Measurements from ENCODE around the gene BHLHA9. TPM values are rescaled to one million over a fixed set of nuclear protein-coding genes. Genes with fewer than 3 reads are reported as not detected.

Gene BHLHA9
- total RNA-seq, 1 donor from 2014 or later: not detected

GRCh38 chr17:1267471-1267943, 2.7 kb upstream of the BHLHA9 start:
- Mint-ChIP-seq H3K9me3 (ENCODE audit: low read depth) (no peaks in the 10 kb centered on the region), H3K4me3 (ENCODE audit: unreplicated experiment) (peak overlapping the region; percentile 70), H3K27ac (ENCODE audit: unreplicated experiment) (peak overlapping the region; percentile 74), H3K36me3 (ENCODE audit: low read depth) (no peaks in the 10 kb centered on the region), H3K27me3 (ENCODE audit: low read depth) (no peaks in the 10 kb centered on the region), H3K4me1 (ENCODE audit: low read depth) (peaks cover 8% of the 10 kb centered on the region)
- TF ChIP-seq, protein P1, sequence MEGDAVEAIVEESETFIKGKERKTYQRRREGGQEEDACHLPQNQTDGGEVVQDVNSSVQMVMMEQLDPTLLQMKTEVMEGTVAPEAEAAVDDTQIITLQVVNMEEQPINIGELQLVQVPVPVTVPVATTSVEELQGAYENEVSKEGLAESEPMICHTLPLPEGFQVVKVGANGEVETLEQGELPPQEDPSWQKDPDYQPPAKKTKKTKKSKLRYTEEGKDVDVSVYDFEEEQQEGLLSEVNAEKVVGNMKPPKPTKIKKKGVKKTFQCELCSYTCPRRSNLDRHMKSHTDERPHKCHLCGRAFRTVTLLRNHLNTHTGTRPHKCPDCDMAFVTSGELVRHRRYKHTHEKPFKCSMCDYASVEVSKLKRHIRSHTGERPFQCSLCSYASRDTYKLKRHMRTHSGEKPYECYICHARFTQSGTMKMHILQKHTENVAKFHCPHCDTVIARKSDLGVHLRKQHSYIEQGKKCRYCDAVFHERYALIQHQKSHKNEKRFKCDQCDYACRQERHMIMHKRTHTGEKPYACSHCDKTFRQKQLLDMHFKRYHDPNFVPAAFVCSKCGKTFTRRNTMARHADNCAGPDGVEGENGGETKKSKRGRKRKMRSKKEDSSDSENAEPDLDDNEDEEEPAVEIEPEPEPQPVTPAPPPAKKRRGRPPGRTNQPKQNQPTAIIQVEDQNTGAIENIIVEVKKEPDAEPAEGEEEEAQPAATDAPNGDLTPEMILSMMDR (IDR thresholded peaks at IDR 0.05): no peak
- DNase-seq (ENCODE audit: low spot score): no peak

DNA sequence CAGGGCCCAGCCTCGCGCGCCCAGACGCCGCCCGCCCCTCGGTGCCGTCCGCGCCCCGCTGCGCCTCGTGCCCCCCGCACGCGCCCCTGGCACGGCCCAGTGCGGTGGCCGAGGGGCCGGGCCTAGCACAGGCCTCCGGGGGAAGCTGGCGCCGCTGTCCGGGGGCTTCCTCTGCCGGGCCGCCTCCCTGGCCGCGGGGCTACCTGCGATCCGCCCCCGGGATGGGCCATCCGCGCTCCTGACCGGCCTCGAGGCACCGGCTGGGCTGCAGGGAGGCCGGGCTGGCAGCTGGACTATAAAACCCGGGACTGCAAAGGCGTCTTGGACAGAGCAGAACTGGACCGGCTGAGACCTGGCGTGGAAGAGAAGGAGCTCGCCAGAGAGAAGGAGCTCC, 783 bp downstream of the BHLHA9 start:
- H3K4me3 Mint-ChIP-seq (ENCODE audit: unreplicated experiment): no peak overlapping the region
- no peak for DNase-seq (ENCODE audit: low spot score)
- peaks cover 9% of the 10 kb centered on the region for H3K4me1 Mint-ChIP-seq (ENCODE audit: low read depth)
- H3K27me3 Mint-ChIP-seq (ENCODE audit: low read depth): peaks cover 2% of the 10 kb centered on the region
- TF ChIP-seq, protein P1 (IDR thresholded peaks at IDR 0.05): no peak
- H3K9me3 Mint-ChIP-seq (ENCODE audit: low read depth): no peaks in the 10 kb centered on the region
- no peak overlapping the region for H3K27ac Mint-ChIP-seq (ENCODE audit: unreplicated experiment)
- no peaks in the 10 kb centered on the region for H3K36me3 Mint-ChIP-seq (ENCODE audit: low read depth)

DNA sequence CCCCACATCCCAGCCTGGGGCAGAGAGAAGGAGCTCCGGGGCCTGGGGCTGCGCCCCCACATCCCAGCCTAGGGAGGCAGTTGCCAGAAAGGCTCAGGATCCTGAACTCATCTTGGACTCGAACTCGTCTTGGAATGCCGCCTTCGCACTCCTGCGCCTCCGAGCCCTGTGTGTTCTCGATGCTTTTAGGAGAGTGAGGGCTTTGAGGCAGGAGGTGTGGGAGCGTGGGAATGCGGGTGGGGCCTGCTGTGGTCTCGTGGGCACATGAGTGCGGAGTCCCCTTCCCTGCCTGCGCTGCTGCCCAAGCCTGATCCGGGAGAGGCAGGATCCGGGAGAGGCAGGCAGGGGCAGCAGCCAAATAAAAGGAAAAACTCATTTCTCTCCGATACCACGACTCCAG, 1.2 kb downstream of the BHLHA9 start:
- Mint-ChIP-seq H3K9me3 (ENCODE audit: low read depth) (no peaks in the 10 kb centered on the region), H3K4me3 (ENCODE audit: unreplicated experiment) (no peak overlapping the region), H3K36me3 (ENCODE audit: low read depth) (no peaks in the 10 kb centered on the region), H3K27ac (ENCODE audit: unreplicated experiment) (no peak overlapping the region), H3K27me3 (ENCODE audit: low read depth) (peaks cover 2% of the 10 kb centered on the region), H3K4me1 (ENCODE audit: low read depth) (peaks cover 12% of the 10 kb centered on the region)
- TF ChIP-seq, protein P1 (IDR thresholded peaks at IDR 0.05): no peak
- DNase-seq (ENCODE audit: low spot score): no peak

DNA sequence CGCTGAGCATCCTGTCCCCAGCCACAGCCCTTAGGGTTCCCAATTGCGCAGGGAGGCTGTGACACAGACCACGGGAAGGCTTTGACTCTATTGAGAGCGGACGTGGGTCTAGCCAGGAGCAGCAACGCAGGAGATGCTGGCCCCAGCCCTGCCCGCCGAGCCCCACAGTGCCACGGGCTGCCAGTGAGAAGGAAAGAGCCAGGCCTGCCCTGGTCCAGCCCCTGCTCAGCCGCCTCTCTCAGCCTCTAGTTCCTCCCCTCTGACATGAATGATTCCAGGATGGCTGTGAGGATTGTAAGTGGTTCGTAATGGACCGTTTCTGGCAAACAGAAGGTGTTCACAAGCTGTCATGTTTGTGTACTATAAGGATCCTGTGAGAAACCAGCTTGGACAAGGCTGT, 2.5 kb downstream of the BHLHA9 start:
- H3K4me1 Mint-ChIP-seq (ENCODE audit: low read depth): peaks cover 9% of the 10 kb centered on the region
- no peak for DNase-seq (ENCODE audit: low spot score)
- no peaks in the 10 kb centered on the region for H3K36me3 Mint-ChIP-seq (ENCODE audit: low read depth)
- peaks cover 2% of the 10 kb centered on the region for H3K27me3 Mint-ChIP-seq (ENCODE audit: low read depth)
- no peak overlapping the region for H3K27ac Mint-ChIP-seq (ENCODE audit: unreplicated experiment)
- H3K9me3 Mint-ChIP-seq (ENCODE audit: low read depth): no peaks in the 10 kb centered on the region
- no peak overlapping the region for H3K4me3 Mint-ChIP-seq (ENCODE audit: unreplicated experiment)
- TF ChIP-seq, protein P1 (IDR thresholded peaks at IDR 0.05): no peak

- DNase-seq (ENCODE audit: low spot score): no peak
- Mint-ChIP-seq H3K4me3 (ENCODE audit: unreplicated experiment) (no peak overlapping the region), H3K27me3 (ENCODE audit: low read depth) (peaks cover 3% of the 10 kb centered on the region), H3K27ac (ENCODE audit: unreplicated experiment) (no peak overlapping the region), H3K9me3 (ENCODE audit: low read depth) (no peaks in the 10 kb centered on the region), H3K36me3 (ENCODE audit: low read depth) (no peaks in the 10 kb centered on the region), H3K4me1 (ENCODE audit: low read depth) (peaks cover 8% of the 10 kb centered on the region)
- TF ChIP-seq, protein P1 (IDR thresholded peaks at IDR 0.05): no peak
Measured at GRCh38 chr17:1273492-1274244, 3.4 kb downstream of the BHLHA9 start.
